Loucy (cell line): Measurements from ENCODE around the gene AKAP1.

ENCODE experiments used
- EZH2phosphoT487 ChIP-seq: fragments of 200-600 bp; IDR thresholded peaks from 2 replicates; pipeline ENCODE4 v1.6.1; 2018; ENCODE audit warnings: antibody characterized with exemption, mild to moderate bottlenecking, moderate library complexity, borderline replicate concordance
- TF ChIP-seq, protein P1 (sequence below): fragments of 200-600 bp; sonication (generic); conservative IDR thresholded peaks from 2 replicates; pipeline ENCODE4 v1.5.1; 2014; ENCODE audit warnings: mild to moderate bottlenecking, antibody characterized with exemption, low read length

DNA sequence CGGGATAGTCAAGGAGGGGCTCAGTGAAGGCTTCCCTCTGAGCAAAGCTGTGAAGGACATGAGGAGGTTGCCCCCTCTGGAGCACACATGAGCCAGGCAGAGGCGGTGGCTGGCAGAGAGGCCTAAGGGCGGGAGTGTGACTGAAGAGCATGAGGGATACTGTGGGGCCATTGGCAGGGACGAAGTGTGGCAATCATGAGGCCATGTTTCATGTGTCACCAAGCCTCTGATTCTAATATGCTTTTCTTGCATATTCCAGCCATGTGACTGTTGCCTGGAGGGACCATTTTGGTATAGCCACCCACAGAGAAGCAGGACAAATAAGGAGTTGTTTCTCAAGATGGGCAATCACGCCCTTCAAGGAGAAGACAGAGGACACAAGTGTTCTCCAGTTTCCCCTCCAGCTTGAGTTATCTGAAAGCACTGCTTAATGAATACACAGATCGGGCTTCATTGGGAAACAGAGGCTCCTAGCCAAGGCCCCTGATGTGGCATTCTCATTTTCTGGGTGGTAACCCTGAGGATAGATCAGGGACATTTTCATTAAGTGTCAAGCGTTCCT is 68.0 kb downstream of the AKAP1 start:
- TF ChIP-seq, protein P1, sequence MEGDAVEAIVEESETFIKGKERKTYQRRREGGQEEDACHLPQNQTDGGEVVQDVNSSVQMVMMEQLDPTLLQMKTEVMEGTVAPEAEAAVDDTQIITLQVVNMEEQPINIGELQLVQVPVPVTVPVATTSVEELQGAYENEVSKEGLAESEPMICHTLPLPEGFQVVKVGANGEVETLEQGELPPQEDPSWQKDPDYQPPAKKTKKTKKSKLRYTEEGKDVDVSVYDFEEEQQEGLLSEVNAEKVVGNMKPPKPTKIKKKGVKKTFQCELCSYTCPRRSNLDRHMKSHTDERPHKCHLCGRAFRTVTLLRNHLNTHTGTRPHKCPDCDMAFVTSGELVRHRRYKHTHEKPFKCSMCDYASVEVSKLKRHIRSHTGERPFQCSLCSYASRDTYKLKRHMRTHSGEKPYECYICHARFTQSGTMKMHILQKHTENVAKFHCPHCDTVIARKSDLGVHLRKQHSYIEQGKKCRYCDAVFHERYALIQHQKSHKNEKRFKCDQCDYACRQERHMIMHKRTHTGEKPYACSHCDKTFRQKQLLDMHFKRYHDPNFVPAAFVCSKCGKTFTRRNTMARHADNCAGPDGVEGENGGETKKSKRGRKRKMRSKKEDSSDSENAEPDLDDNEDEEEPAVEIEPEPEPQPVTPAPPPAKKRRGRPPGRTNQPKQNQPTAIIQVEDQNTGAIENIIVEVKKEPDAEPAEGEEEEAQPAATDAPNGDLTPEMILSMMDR, result no peak
- TF ChIP-seq EZH2phosphoT487, result no peak
